Measurements from ENCODE around the gene CCNYL1.

The CCNYL1 gene

DNA sequence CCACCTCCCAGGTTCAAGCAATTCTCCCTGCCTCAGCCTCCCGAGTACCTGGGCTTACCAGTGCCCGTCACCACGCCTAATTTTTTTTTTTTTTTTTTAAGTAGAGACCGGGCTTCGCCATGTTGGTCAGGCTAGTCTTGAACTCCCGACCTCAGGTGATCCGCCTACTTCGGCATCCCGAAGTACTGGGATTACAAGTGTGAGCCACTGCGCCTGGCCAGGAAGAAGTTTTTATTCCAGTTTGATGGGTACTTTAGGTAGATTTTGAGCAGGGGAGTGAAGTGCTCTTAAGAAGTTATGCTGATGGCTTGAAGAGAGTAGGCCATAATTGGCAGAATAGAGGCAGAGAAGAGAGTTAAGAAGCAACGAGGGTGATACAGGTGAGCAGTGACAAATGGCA lies 33.0 kb downstream of the CCNYL1 start:
- H4K8ac ChIP-seq (ENCODE audit: low read depth, low read length): no peak overlapping the region
- H3K79me2 ChIP-seq (ENCODE audit: control insufficient read depth, insufficient read depth, low read length, poor library complexity): no peaks in the 10 kb centered on the region
- H3K14ac ChIP-seq (ENCODE audit: low read length): no peak overlapping the region
- H2AFZ ChIP-seq (ENCODE audit: insufficient read depth, low read length, poor library complexity): no peak overlapping the region
- no peak overlapping the region for H2BK5ac ChIP-seq (ENCODE audit: low read depth, low read length, poor library complexity)
- peaks cover 6 to 19% of the 10 kb centered on the region in 2 experiments for H3K36me3 ChIP-seq (ENCODE audit: control insufficient read depth in 1 of 2, insufficient read depth in 2 of 2, low read length in 2 of 2)
- WGBS (ENCODE audit: extremely low coverage, insufficient coverage, insufficient read length): no CpG with 5 or more reads among the region's 11 CpGs
- no peak overlapping the region for H3K27ac ChIP-seq (ENCODE audit: low read depth, low read length)
- H3K4me2 ChIP-seq (ENCODE audit: low read length): no peak overlapping the region
- H3K79me1 ChIP-seq (ENCODE audit: low read length): no peaks in the 10 kb centered on the region
- H2BK120ac ChIP-seq (ENCODE audit: insufficient read depth, low read length, poor library complexity): no peak overlapping the region
- no peak overlapping the region for H3K23ac ChIP-seq (ENCODE audit: low read length)
- no peak overlapping the region for H4K12ac ChIP-seq (ENCODE audit: low read depth, low read length)
- no peaks in the 10 kb centered on the region for H3K9me3 ChIP-seq (ENCODE audit: insufficient read depth, low read depth, low read length)
- no peak overlapping the region for H3K9ac ChIP-seq (ENCODE audit: low read length)
- no peak overlapping the region for H3K4ac ChIP-seq (ENCODE audit: low read depth, low read length)
- H3K18ac ChIP-seq (ENCODE audit: low read length): no peak overlapping the region
- H3K4me1 ChIP-seq (ENCODE audit: control insufficient read depth in 1 of 2, insufficient read depth in 2 of 2, low read length in 2 of 2): no peaks in the 10 kb centered on the region
- no peak overlapping the region for H2AK5ac ChIP-seq (ENCODE audit: low read length)
- no peak overlapping the region for H2BK12ac ChIP-seq (ENCODE audit: low read length)
- DNase-seq: no peak
- no peaks in the 10 kb centered on the region for H3K27me3 ChIP-seq (ENCODE audit: insufficient read depth, low read length)
- no peak overlapping the region for H3K4me3 ChIP-seq (ENCODE audit: low read depth, low read length)
- H4K91ac ChIP-seq (ENCODE audit: low read depth, low read length): no peak overlapping the region

DNA sequence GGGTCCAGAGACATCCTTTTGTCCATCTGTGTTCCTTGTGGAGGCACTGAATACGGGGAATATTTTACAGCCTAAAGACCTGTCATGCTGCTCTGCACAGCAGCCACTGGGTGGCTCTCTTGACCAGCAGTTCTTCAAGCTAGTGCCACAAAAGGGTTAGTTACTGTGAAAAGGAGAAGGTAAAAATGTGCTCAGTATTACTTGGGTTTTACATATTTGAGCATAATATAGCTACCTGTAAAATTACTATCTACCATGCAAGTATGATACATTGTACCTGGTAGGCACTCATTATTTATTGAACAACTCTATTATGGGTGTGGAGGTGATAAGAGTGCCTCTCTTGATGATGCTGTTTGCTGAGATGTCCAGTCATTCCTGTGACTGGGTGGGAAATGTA lies 34.7 kb downstream of the CCNYL1 start:
- no CpG with 5 or more reads among the region's 1 CpG for WGBS (ENCODE audit: extremely low coverage, insufficient coverage, insufficient read length)

GRCh38 chr2:207747653-207748560 lies 36.5 kb downstream of the CCNYL1 start:
- peaks cover 7 to 17% of the 10 kb centered on the region in 2 experiments for H3K36me3 ChIP-seq (ENCODE audit: control insufficient read depth in 1 of 2, insufficient read depth in 2 of 2, low read length in 2 of 2)
- H2BK120ac ChIP-seq (ENCODE audit: insufficient read depth, low read length, poor library complexity): no peak overlapping the region
- no peak overlapping the region for H2BK5ac ChIP-seq (ENCODE audit: low read depth, low read length, poor library complexity)
- no peak overlapping the region for H4K12ac ChIP-seq (ENCODE audit: low read depth, low read length)
- H4K91ac ChIP-seq (ENCODE audit: low read depth, low read length): no peak overlapping the region
- no peaks in the 10 kb centered on the region for H3K27me3 ChIP-seq (ENCODE audit: insufficient read depth, low read length)
- DNase-seq: no peak
- H2AK5ac ChIP-seq (ENCODE audit: low read length): no peak overlapping the region
- no peaks in the 10 kb centered on the region for H3K9me3 ChIP-seq (ENCODE audit: insufficient read depth, low read depth, low read length)
- WGBS (ENCODE audit: extremely low coverage, insufficient coverage, insufficient read length): no CpG with 5 or more reads among the region's 15 CpGs
- no peak overlapping the region for H4K8ac ChIP-seq (ENCODE audit: low read depth, low read length)
- H3K4me2 ChIP-seq (ENCODE audit: low read length): no peak overlapping the region
- H3K4ac ChIP-seq (ENCODE audit: low read depth, low read length): no peak overlapping the region
- H3K79me2 ChIP-seq (ENCODE audit: control insufficient read depth, insufficient read depth, low read length, poor library complexity): no peaks in the 10 kb centered on the region
- H3K27ac ChIP-seq (ENCODE audit: low read depth, low read length): no peak overlapping the region
- H3K9ac ChIP-seq (ENCODE audit: low read length): no peak overlapping the region
- no peaks in the 10 kb centered on the region for H3K79me1 ChIP-seq (ENCODE audit: low read length)
- H3K14ac ChIP-seq (ENCODE audit: low read length): no peak overlapping the region
- H3K4me1 ChIP-seq (ENCODE audit: control insufficient read depth in 1 of 2, insufficient read depth in 2 of 2, low read length in 2 of 2): no peaks in the 10 kb centered on the region
- H2AFZ ChIP-seq (ENCODE audit: insufficient read depth, low read length, poor library complexity): no peak overlapping the region
- H2BK12ac ChIP-seq (ENCODE audit: low read length): no peak overlapping the region
- H3K4me3 ChIP-seq (ENCODE audit: low read depth, low read length): no peak overlapping the region
- no peak overlapping the region for H3K23ac ChIP-seq (ENCODE audit: low read length)
- H3K18ac ChIP-seq (ENCODE audit: low read length): no peak overlapping the region

More for the DNA sequence above, 34.7 kb downstream of the CCNYL1 start:
- Histone ChIP-seq H3K4me2 (ENCODE audit: low read length) (no peak overlapping the region), H3K79me2 (ENCODE audit: control insufficient read depth, insufficient read depth, low read length, poor library complexity) (no peaks in the 10 kb centered on the region), H3K4me3 (ENCODE audit: low read depth, low read length) (no peak overlapping the region), H3K18ac (ENCODE audit: low read length) (no peak overlapping the region), H2BK12ac (ENCODE audit: low read length) (no peak overlapping the region), H3K36me3 (ENCODE audit: control insufficient read depth in 1 of 2, insufficient read depth in 2 of 2, low read length in 2 of 2) (peaks cover 6 to 19% of the 10 kb centered on the region in 2 experiments), H2AFZ (ENCODE audit: insufficient read depth, low read length, poor library complexity) (no peak overlapping the region), H3K4ac (ENCODE audit: low read depth, low read length) (no peak overlapping the region), H3K14ac (ENCODE audit: low read length) (no peak overlapping the region), H3K27me3 (ENCODE audit: insufficient read depth, low read length) (no peaks in the 10 kb centered on the region), H4K91ac (ENCODE audit: low read depth, low read length) (no peak overlapping the region), H2BK120ac (ENCODE audit: insufficient read depth, low read length, poor library complexity) (no peak overlapping the region), H3K9me3 (ENCODE audit: insufficient read depth, low read depth, low read length) (no peaks in the 10 kb centered on the region), H3K23ac (ENCODE audit: low read length) (no peak overlapping the region), H3K4me1 (ENCODE audit: control insufficient read depth in 1 of 2, insufficient read depth in 2 of 2, low read length in 2 of 2) (no peaks in the 10 kb centered on the region), H4K12ac (ENCODE audit: low read depth, low read length) (no peak overlapping the region), H3K79me1 (ENCODE audit: low read length) (no peaks in the 10 kb centered on the region), H3K9ac (ENCODE audit: low read length) (no peak overlapping the region), H2AK5ac (ENCODE audit: low read length) (no peak overlapping the region), H4K8ac (ENCODE audit: low read depth, low read length) (no peak overlapping the region), H3K27ac (ENCODE audit: low read depth, low read length) (no peak overlapping the region), H2BK5ac (ENCODE audit: low read depth, low read length, poor library complexity) (no peak overlapping the region)
- DNase-seq: peak; percentile 53 to 75

DNA sequence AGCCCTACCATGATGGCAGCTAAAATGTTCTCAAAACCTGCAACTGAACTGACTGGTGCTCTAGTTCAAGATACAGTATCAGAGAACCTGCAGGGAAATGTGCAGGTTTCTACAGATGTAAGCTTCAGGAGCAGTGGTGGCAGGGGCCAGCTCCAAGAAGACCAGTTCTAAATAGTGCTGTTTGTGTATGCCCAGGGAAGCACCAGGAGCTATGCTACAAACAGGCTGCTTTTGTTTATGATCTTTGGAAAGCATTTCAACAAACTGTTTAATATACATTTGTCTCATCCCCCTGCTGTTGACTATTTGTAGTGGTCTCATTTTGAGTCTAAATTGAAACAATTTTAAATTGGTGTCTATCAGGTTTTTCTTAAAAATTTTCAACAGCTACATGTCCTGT lies 37.6 kb downstream of the CCNYL1 start:
- H2BK5ac ChIP-seq (ENCODE audit: low read depth, low read length, poor library complexity): no peak overlapping the region
- H3K14ac ChIP-seq (ENCODE audit: low read length): no peak overlapping the region
- H2BK120ac ChIP-seq (ENCODE audit: insufficient read depth, low read length, poor library complexity): no peak overlapping the region
- no peak overlapping the region for H2AFZ ChIP-seq (ENCODE audit: insufficient read depth, low read length, poor library complexity)
- H3K23ac ChIP-seq (ENCODE audit: low read length): no peak overlapping the region
- DNase-seq: no peak
- H3K9me3 ChIP-seq (ENCODE audit: insufficient read depth, low read depth, low read length): no peaks in the 10 kb centered on the region
- no peak overlapping the region for H2BK12ac ChIP-seq (ENCODE audit: low read length)
- H3K4me2 ChIP-seq (ENCODE audit: low read length): no peak overlapping the region
- peaks cover 7 to 12% of the 10 kb centered on the region in 2 experiments for H3K36me3 ChIP-seq (ENCODE audit: control insufficient read depth in 1 of 2, insufficient read depth in 2 of 2, low read length in 2 of 2)
- no peak overlapping the region for H4K12ac ChIP-seq (ENCODE audit: low read depth, low read length)
- H4K8ac ChIP-seq (ENCODE audit: low read depth, low read length): no peak overlapping the region
- H3K4me1 ChIP-seq (ENCODE audit: control insufficient read depth in 1 of 2, insufficient read depth in 2 of 2, low read length in 2 of 2): no peaks in the 10 kb centered on the region
- no peak overlapping the region for H4K91ac ChIP-seq (ENCODE audit: low read depth, low read length)
- no peak overlapping the region for H3K9ac ChIP-seq (ENCODE audit: low read length)
- H3K4ac ChIP-seq (ENCODE audit: low read depth, low read length): no peak overlapping the region
- no peaks in the 10 kb centered on the region for H3K79me1 ChIP-seq (ENCODE audit: low read length)
- H3K18ac ChIP-seq (ENCODE audit: low read length): no peak overlapping the region
- H3K79me2 ChIP-seq (ENCODE audit: control insufficient read depth, insufficient read depth, low read length, poor library complexity): no peaks in the 10 kb centered on the region
- no peak overlapping the region for H2AK5ac ChIP-seq (ENCODE audit: low read length)
- H3K27me3 ChIP-seq (ENCODE audit: insufficient read depth, low read length): no peaks in the 10 kb centered on the region
- no peak overlapping the region for H3K27ac ChIP-seq (ENCODE audit: low read depth, low read length)
- H3K4me3 ChIP-seq (ENCODE audit: low read depth, low read length): no peak overlapping the region
